Neuronal stem cell (in vitro differentiated cells): ENCODE measurements around the gene CPVL.
A peak's percentile ranks its signal among the peaks of the same experiment; 100 is the strongest.

Source experiments
- DNase-seq: peaks from one replicate; pipeline ENCODE4 v3.0.0-alpha.2; 2013; ENCODE audit warnings: low spot score
- H2AFZ ChIP-seq: one replicate; pipeline ENCODE4 v1.6.1; 2013; ENCODE audit warnings: mild to moderate bottlenecking, low read length, inconsistent platforms
- H2AK5ac ChIP-seq: 2 replicates; pipeline ENCODE4 v1.6.1; 2013; ENCODE audit warnings: low read depth, mild to moderate bottlenecking, inconsistent platforms, low read length, moderate library complexity, mixed read lengths
- H2BK120ac ChIP-seq: 2 replicates; pipeline ENCODE4 v1.6.1; 2013; ENCODE audit warnings: low read depth, mild to moderate bottlenecking, inconsistent platforms, low read length, moderate library complexity, mixed read lengths
- H2BK12ac ChIP-seq: one replicate; pipeline ENCODE4 v1.6.1; 2013; ENCODE audit warnings: low read length, inconsistent platforms
- H2BK15ac ChIP-seq: 2 replicates; pipeline ENCODE4 v1.6.1; 2013; ENCODE audit warnings: mild to moderate bottlenecking, low read length, inconsistent platforms, mixed read lengths
- H2BK5ac ChIP-seq: one replicate; pipeline ENCODE4 v1.6.1; 2013; ENCODE audit warnings: inconsistent platforms, mild to moderate bottlenecking, low read length, moderate library complexity
- H3K14ac ChIP-seq: one replicate; pipeline ENCODE4 v1.6.1; 2013; ENCODE audit warnings: low read length, inconsistent platforms
- H3K18ac ChIP-seq: 2 replicates; pipeline ENCODE4 v1.6.1; 2013; ENCODE audit warnings: low read length, inconsistent platforms
- H3K23ac ChIP-seq: 2 replicates; pipeline ENCODE4 v1.6.1; 2013; ENCODE audit warnings: low read depth, mild to moderate bottlenecking, mixed read lengths, low read length, inconsistent platforms; ENCODE audit not compliant: poor library complexity
- H3K27ac ChIP-seq: replicated peaks from 3 replicates; pipeline ENCODE4 v1.5.1; 2013; ENCODE audit warnings: low read length, inconsistent platforms
- H3K27me3 ChIP-seq, 3 experiments: 2 replicates each; pipeline ENCODE4 v1.6.1; 2013; ENCODE audit warnings: low read length in 3 of 3, mild to moderate bottlenecking in 2 of 3, inconsistent platforms in 1 of 3, low read depth in 1 of 3, mixed read lengths in 1 of 3, moderate library complexity in 1 of 3; ENCODE audit not compliant: control insufficient read depth in 3 of 3, insufficient read depth in 3 of 3
- H3K36me3 ChIP-seq, 2 donors: replicated peaks in 1 of 2; 2 replicates each; pipeline ENCODE4 v1.6.1; 2013; ENCODE audit warnings: low read length in 2 of 2; ENCODE audit not compliant: control insufficient read depth in 2 of 2, insufficient read depth in 2 of 2
- H3K4ac ChIP-seq: 2 replicates; pipeline ENCODE4 v1.6.1; 2013; ENCODE audit warnings: inconsistent platforms, mild to moderate bottlenecking, low read length, moderate library complexity
- H3K4me1 ChIP-seq, 2 donors: 1 replicate in 1 of 2; 2 replicates in 1 of 2; pipeline ENCODE4 v1.6.1; 2013; ENCODE audit warnings: low read length in 2 of 2, low read depth in 1 of 2; ENCODE audit not compliant: control insufficient read depth in 2 of 2, insufficient read depth in 1 of 2
- H3K4me2 ChIP-seq: one replicate; pipeline ENCODE4 v1.6.1; 2013; ENCODE audit warnings: mild to moderate bottlenecking, low read length, inconsistent platforms; ENCODE audit not compliant: insufficient read depth, poor library complexity, severe bottlenecking
- H3K4me3 ChIP-seq, 2 donors: 2 replicates each; pipeline ENCODE4 v1.5.1; 2013; ENCODE audit warnings: low read length in 2 of 2, mild to moderate bottlenecking in 2 of 2, inconsistent platforms in 1 of 2, moderate library complexity in 1 of 2
- H3K79me1 ChIP-seq: one replicate; pipeline ENCODE4 v1.6.1; 2013; ENCODE audit warnings: low read depth, mild to moderate bottlenecking, inconsistent platforms, low read length, moderate library complexity
- H3K9ac ChIP-seq: one replicate; pipeline ENCODE4 v1.6.1; 2013; ENCODE audit warnings: mild to moderate bottlenecking, low read depth, low read length, inconsistent platforms; ENCODE audit not compliant: poor library complexity
- H3K9me3 ChIP-seq, 2 donors: replicated peaks in 1 of 2; 2 replicates each; pipeline versions ENCODE3 to v1.6.1; 2013; ENCODE audit warnings: low read length in 2 of 2, mild to moderate bottlenecking in 2 of 2, inconsistent platforms in 1 of 2, low read depth in 1 of 2, mixed read lengths in 1 of 2, moderate library complexity in 1 of 2; ENCODE audit not compliant: control insufficient read depth in 2 of 2, insufficient read depth in 1 of 2
- H4K8ac ChIP-seq: one replicate; pipeline ENCODE4 v1.6.1; 2013; ENCODE audit warnings: low read depth, mild to moderate bottlenecking, inconsistent platforms, low read length, moderate library complexity
- H4K91ac ChIP-seq: one replicate; pipeline ENCODE4 v1.6.1; 2013; ENCODE audit warnings: low read length, low read depth, mild to moderate bottlenecking, inconsistent platforms; ENCODE audit not compliant: poor library complexity
- WGBS, 2 donors: extraction: QIAGEN DNeasy Blood & Tissue Kit; methylation state at CpG; one replicate each; pipeline ENCODE4 v1.1.7; 2013; ENCODE audit warnings: missing lambda C conversion rate in 2 of 2, mixed read lengths in 1 of 2; ENCODE audit not compliant: insufficient read length in 2 of 2, insufficient replicate concordance in 1 of 2; ENCODE audit errors: extremely low coverage in 2 of 2; 5-methylcytosine and 5-hydroxymethylcytosine counted together

The CPVL gene

DNA sequence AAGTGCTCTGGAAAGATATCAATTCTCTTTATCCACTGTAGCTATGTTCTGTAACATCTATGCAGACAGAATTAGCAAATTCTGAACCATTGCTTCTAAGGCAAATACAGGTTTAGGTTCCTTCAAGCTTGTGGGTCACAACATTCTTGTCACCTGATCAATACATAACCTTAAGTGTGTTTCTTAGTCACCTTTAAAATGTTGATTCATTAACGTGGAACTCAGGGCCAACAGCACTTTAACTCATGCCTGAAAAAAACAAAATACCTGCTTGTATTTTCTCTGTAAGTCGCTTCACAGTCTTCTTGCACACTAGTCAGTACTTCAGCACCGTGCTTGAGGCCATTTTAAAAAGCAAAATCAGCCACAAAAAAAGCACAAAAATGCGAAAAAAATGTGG, 153.0 kb downstream of the CPVL start:
- Histone ChIP-seq H3K4me1 (peaks cover 8 to 24% of the 10 kb centered on the region in 2 donors), H3K18ac (no peak overlapping the region), H3K14ac (no peak overlapping the region), H2BK15ac (no peak overlapping the region), H3K9ac (no peak overlapping the region), H3K27ac (no peak overlapping the region), H2BK5ac (no peak overlapping the region), H3K4ac (no peak overlapping the region), H3K9me3 (no peaks in the 10 kb centered on the region), H2BK12ac (no peak overlapping the region), H2AFZ (no peak overlapping the region), H3K4me2 (no peak overlapping the region), H4K8ac (no peak overlapping the region), H3K23ac (no peak overlapping the region), H3K27me3 (no peaks in the 10 kb centered on the region), H2BK120ac (no peak overlapping the region), H3K4me3 (no peak overlapping the region), H3K36me3 (no peaks in the 10 kb centered on the region), H2AK5ac (no peak overlapping the region), H3K79me1 (no peaks in the 10 kb centered on the region), H4K91ac (no peak overlapping the region)
- WGBS, 2 donors = no CpG with 5 or more reads among the region's 4 CpGs
- DNase-seq = no peak

DNA sequence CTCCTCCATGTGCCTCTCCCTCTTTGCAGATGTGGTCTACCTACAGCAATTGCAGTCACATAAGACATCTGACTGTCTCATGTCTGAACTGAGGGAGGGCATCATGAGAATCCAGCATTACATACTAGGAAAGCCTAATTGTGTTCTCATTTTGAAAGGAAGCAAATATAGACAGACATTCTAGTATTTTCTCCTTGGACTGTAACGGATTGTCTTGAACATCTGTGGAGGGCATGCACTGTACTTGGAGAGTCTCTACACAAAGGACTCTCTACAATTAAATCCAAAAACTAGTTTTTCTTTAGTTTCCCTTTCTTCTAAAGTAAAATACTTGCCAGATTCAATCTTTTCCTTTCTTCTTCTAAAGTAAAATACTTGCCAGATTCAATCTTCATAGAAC, 153.5 kb downstream of the CPVL start:
- Histone ChIP-seq H3K18ac (no peak overlapping the region), H3K79me1 (no peaks in the 10 kb centered on the region), H2AK5ac (no peak overlapping the region), H3K4ac (no peak overlapping the region), H2BK120ac (no peak overlapping the region), H4K91ac (no peak overlapping the region), H3K9me3 (no peaks in the 10 kb centered on the region), H3K4me1 (peaks cover 3 to 18% of the 10 kb centered on the region in 2 donors), H3K9ac (no peak overlapping the region), H3K4me3 (no peak overlapping the region), H3K4me2 (no peak overlapping the region), H4K8ac (no peak overlapping the region), H3K27me3 (no peaks in the 10 kb centered on the region), H2BK12ac (no peak overlapping the region), H2AFZ (no peak overlapping the region), H3K14ac (no peak overlapping the region), H3K23ac (no peak overlapping the region), H3K27ac (no peak overlapping the region), H2BK15ac (no peak overlapping the region), H3K36me3 (no peaks in the 10 kb centered on the region), H2BK5ac (no peak overlapping the region)
- DNase-seq = no peak
- WGBS, 2 donors = no CpG with 5 or more reads among the region's 1 CpG

DNA sequence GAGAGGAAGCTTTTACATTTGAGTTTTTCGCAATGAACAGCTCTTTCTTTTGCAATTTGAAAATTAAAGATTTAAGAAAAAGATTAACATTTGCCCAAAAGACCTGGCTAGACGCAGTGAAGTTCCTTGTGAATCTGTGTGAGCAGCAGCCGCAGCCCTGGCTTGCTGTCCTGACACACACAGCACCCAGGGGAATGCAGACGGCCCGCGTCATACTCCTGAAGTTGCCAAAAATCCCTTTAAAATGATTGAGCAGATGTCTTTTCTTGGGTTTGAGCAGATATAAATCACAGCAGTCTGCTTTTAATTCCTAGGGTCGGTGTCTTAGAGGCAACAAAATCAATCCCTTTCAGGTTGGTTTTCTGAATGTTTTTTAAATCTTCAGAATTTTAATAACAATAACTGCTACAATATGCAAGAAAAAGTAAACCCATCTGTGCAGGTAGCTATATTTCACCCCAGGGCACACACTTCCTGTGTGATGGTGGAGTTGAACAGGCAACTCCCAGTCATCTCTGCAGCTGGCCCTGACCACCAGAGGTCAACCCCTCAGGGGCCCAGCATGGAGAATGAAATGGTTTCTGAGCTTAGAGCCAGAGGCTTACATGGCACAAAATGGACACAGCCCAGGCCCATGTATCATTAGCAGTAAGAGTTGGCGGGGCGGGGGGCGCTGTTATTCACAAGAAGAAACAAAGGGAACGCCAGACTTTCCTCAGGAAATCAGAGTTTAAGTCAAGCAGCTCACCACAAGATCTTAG, 156.0 kb downstream of the CPVL start:
- Histone ChIP-seq H3K79me1 (no peaks in the 10 kb centered on the region), H3K9ac (no peak overlapping the region), H2BK5ac (no peak overlapping the region), H3K27ac (no peak overlapping the region), H3K23ac (no peak overlapping the region), H2BK12ac (no peak overlapping the region), H3K4me2 (no peak overlapping the region), H3K18ac (peak overlapping the region; percentile 13), H2BK15ac (no peak overlapping the region), H3K4ac (no peak overlapping the region), H4K8ac (no peak overlapping the region), H3K14ac (no peak overlapping the region), H3K4me1 (peaks cover 4 to 11% of the 10 kb centered on the region in 2 donors), H3K27me3 (no peaks in the 10 kb centered on the region), H2AFZ (peak overlapping the region; percentile 62), H3K36me3 (no peaks in the 10 kb centered on the region), H2BK120ac (no peak overlapping the region), H3K9me3 (no peaks in the 10 kb centered on the region), H3K4me3 (no peak overlapping the region), H4K91ac (no peak overlapping the region), H2AK5ac (no peak overlapping the region)
- no CpG with 5 or more reads among the region's 11 CpGs for WGBS, 2 donors
- DNase-seq = no peak

DNA sequence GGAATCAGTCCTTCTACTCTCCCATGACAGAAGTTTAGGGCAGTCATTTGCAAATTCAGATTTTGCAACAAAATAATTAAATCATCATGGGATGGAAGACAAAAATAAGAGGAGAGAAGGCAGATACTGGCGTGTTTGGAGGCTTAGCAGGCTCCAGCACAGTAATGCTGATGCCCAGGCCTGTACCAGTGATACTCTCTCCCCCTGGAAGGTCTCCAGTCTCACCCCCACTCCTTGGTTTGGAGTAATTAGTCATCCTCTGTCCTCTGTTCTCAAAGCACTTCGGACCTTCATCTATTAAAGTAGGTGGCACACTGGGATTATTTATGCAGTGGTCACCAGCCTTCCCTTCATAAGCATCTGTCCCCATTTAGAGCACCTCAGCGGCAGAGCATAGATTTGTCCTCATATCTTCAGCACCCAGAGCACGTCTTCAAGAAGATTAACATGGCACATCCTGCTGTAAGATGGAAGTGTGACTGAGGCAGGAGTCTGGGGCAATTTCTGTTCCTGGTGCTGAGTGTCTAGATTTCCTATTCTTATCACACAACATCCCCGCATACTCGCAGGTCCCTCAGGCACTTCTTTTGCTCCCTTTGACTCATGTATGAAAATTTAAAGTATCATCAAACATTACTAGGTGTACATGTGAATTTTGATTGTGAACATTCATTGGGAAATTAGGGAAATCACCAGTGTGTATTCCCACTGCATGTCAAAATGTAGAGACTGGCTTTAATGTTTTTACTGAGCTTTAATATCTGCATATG, 156.9 kb downstream of the CPVL start:
- no peak overlapping the region for H2BK12ac ChIP-seq
- no peak overlapping the region for H2BK5ac ChIP-seq
- H3K23ac ChIP-seq = no peak overlapping the region
- no peaks in the 10 kb centered on the region for H3K36me3 ChIP-seq
- peaks cover 9 to 19% of the 10 kb centered on the region in 2 donors for H3K4me1 ChIP-seq
- no peak overlapping the region for H3K9ac ChIP-seq
- no peak overlapping the region for H2AK5ac ChIP-seq
- peak overlapping the region; percentile 62 for H2AFZ ChIP-seq
- H3K27ac ChIP-seq = no peak overlapping the region
- no peak overlapping the region for H3K14ac ChIP-seq
- WGBS, 2 donors = no CpG with 5 or more reads among the region's 6 CpGs
- DNase-seq = no peak
- H3K18ac ChIP-seq = no peak overlapping the region
- H3K9me3 ChIP-seq = no peaks in the 10 kb centered on the region
- no peak overlapping the region for H4K91ac ChIP-seq
- no peak overlapping the region for H3K4ac ChIP-seq
- H3K27me3 ChIP-seq = no peaks in the 10 kb centered on the region
- no peaks in the 10 kb centered on the region for H3K79me1 ChIP-seq
- no peak overlapping the region for H3K4me2 ChIP-seq
- H3K4me3 ChIP-seq = no peak overlapping the region
- no peak overlapping the region for H2BK15ac ChIP-seq
- no peak overlapping the region for H4K8ac ChIP-seq
- H2BK120ac ChIP-seq = no peak overlapping the region
